Stimulated activated CD4-positive, alpha-beta T cell treated with anti-CD3 and anti-CD28 coated beads, Interleukin-4, amount 100 ng/mL, for 4 hours (primary cell): ENCODE data around the gene SDE2.
A peak's percentile ranks its signal among the peaks of the same experiment; 100 is the strongest.
"Not testable (repeated sequence)": the region's sequence is repeated elsewhere in the genome, so short reads cannot be mapped to it uniquely, and the experiment has no call there.

Experiments
- DNase-seq, 2 experiments: peaks; one replicate each; pipeline ENCODE4 v3.0.0-alpha.2; 2020

Gene SDE2

GRCh38 chr1:225973158-225973557 lies 26.0 kb downstream of the SDE2 start:
- no peak for DNase-seq

DNA sequence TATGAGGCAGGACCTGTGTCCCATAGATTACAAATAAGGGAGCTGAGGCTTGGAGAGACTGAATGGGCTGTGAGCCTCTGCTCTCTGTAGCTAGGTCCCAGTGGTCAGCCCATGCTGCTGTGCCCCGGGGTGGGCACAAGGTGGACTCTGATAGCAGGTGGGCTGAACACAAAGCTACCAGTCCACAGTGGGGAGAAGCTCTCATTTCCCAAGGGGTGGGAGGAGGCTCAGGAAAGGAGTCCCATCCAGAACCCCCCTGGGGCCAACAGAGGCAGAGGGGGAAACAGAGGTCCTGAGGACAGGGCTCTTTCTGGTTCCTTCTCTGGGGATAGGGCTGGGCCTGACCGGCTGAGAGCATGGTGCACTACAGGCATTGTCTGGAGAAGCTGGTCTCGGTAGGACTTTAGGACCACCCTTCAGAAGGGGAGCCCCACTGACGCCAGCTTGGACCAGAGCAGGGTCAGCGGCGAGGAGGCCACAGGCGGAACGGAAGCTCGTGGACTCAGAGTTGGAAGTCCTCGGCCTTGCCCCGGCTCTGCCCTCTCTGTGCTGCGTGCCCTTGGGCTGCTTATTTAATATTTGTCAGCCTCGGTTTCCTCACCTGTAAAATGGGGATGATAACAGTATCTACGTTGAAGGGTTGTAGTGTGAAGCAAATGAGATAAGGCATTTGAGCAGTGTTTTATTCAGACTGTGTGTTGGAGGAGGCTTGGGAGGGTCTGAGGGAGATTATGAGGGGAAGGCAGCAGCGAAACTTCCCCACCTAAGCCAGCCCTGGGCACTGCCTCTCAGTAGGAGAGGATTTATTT lies 26.6 kb downstream of the SDE2 start:
- no peak for DNase-seq

DNA sequence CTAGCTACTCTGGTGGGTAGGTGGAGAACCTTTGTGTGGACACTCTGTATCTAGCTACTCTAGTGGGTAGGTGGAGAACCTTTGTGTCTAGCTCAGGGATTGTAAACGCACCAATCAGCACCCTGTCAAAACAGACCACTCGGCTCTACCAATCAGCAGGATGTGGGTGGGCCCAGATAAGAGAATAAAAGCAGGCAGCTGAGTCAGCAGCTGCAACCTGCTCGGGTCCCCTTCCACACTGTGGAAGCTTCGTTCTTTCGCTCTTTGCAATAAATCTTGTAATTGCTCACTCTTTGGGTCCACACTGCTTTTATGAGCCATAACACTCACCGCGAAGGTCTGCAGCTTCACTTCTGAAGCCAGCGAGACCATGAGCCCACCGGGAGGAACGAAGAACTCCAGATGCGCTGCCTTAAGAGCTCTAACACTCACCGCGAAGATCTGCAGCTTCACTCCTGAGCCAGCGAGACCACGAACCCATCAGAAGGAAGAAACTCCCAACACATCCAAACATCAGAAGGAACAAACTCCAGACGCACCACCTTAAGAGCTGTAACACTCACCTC lies 28.5 kb downstream of the SDE2 start:
- DNase-seq, result not testable (repeated sequence)

GRCh38 chr1:225969751-225970150 lies 29.4 kb downstream of the SDE2 start:
- not testable (repeated sequence) for DNase-seq

- no peak for DNase-seq
Measured at GRCh38 chr1:225965231-225965630, 33.9 kb downstream of the SDE2 start.

DNA sequence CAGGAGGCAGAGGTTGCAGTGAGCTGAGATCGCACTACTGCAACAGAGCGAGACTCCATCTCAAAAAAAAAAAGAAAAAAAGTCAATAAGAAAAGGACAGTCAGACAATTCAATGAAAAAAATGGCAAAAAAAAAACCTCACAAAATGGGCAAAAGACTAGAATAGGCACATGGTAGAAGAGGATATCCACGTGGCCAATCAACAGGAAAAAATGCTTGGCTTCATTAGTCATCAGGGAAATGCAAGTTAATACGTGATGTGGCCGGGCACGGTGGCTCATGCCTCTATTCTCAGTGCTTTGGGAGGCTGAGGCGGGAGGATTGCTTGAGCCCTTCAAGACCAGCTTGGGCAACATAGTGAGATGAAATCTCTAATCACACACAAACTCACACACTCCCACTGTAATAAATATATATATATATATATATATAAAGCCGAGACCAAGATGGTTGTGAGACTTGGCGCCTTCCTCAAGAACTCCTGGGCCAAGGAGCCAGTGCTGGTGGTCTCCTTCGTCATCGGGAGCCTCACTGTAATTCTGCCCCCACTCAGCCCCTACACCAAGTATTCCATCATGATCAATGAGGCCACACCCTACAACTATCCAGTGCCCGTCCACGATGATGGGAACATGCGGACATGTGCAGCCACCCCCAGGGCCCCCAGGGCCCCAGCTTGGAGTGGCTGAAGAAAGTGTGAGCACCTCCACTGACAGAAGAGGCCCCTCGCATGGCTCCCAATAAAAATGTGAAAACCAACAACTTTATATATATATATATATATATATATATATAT lies 35.2 kb downstream of the SDE2 start:
- DNase-seq, result no peak

- DNase-seq, result peak; percentile 27 to 65
Measured at GRCh38 chr1:225962440-225962975, 36.6 kb downstream of the SDE2 start.

- no peak for DNase-seq
Measured at GRCh38 chr1:225961659-225962439, 37.3 kb downstream of the SDE2 start.

DNA sequence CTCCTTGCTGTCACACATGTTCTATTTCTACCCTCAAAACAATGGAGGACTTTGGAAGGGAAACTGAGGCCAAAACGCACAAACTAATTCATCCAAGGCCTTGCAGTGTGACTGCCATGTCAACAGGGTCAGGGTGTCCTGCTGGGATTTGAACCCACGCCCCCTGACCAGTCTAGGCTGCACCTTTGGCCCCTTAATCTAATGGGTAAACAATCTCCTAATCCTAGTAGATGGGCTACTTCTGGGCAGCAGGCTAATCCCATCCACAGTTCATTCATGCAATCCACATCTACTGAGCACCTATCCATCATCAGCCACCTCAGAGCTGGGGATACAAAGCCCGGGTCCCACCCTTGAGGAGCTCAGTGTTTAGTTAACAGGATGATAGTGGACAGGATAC lies 41.1 kb downstream of the SDE2 start:
- DNase-seq, result no peak

DNA sequence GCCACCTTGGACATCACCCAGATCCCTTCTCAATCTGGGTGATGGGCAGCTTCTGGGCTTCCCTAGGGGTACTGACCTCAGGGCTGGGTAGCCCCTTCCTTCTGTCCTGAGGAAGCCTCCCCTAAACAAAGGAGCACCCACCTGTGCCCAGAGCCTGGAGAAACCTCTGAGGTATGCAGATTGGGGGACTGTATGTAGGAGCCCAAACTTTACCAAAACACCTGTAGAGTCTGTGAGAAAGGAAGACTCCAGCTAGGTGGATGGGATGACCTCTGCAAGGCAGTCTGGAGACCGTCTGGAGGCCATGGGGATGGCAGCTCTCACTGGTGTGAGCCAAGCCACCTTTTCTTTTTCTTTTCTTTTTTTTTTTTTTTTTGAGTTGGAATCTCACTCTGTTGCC lies 44.4 kb downstream of the SDE2 start:
- no peak for DNase-seq

DNA sequence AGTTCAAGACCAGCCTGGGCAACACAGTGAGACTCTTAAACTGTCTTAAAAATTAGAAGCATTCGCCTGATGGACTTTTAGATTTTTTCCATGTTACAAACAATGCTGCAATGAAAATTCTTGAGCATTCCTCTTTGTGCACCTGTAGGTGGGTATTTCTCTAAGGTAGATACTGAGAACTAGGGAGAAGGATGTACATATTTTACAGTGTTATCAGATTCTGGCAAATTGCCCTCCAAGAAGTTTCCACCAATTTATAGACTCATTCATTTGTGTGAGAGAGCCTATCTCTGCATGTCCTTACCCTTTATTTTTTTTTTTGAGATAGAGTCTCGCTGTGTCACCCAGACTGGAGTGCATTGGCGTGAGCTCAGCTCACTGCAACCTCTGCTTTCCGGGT lies 45.8 kb downstream of the SDE2 start:
- DNase-seq, result no peak

- DNase-seq, result no peak
Measured at GRCh38 chr1:225950905-225951497, 48.1 kb downstream of the SDE2 start.

DNA sequence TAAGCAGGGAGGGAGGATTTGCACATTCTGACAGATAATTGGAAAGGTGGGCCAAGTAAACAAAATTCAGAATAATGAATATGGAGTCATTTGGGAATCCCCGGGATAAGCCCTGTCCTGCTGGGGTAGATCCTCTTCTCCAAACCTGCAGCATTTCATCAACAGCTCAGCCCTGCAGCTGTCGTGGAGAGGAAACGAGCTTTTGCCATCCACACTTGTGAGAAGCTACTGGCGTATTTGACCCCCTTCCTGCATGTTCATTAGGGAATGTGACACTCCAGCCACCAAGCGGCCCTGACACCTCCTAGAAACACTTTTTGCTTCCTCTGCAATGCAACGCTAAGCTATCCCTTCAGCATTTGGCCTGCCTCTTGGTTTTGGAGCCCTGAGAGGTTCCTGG lies 50.1 kb downstream of the SDE2 start:
- no peak for DNase-seq

- DNase-seq, result no peak
Measured at GRCh38 chr1:225946803-225947202, 52.3 kb downstream of the SDE2 start.

- DNase-seq, result no peak
Measured at GRCh38 chr1:225946082-225946620, 53.0 kb downstream of the SDE2 start.

DNA sequence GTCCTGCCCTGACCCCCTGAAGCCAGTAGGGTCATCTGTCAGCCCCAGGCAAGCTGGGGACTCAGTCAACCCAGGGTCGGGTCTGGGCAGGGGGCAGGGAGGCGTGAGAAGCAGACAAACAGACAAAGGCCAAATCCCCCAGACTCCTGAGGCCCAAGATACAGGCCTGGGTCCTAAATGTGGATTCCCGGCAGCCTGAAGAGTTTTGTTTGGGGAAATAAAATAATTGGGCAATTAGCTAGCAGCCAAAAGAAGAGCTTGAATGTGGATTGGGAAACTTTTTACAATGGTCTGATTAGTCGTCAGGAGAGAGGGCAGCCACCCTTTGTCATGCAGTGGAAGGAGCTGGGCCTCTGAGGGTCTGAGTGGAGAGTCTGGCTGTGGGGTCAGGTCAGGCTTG lies 53.6 kb downstream of the SDE2 start:
- no peak for DNase-seq

- DNase-seq, result no peak
Measured at GRCh38 chr1:225944951-225945350, 54.2 kb downstream of the SDE2 start.

DNA sequence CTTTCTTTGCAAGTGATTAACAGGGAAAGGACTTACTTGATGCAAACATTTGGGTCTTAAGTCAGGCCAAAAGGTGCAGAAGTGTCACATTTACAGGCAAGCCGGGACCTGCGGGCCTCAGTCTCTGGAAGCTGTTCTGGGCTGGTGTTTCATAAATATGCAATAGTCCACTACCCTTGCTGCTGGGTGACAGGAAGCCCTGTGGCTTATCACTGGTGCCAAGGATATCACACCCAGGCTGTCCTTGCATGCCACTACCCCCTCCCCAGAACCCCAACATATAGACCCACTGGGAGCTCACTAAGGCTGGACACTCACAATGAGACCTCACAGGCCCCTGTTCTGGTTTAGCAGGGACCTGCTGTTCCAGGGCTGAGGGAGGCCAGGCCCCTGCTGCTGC lies 54.8 kb downstream of the SDE2 start:
- no peak for DNase-seq

GRCh38 chr1:225943582-225943981 lies 55.6 kb downstream of the SDE2 start:
- no peak for DNase-seq

DNA sequence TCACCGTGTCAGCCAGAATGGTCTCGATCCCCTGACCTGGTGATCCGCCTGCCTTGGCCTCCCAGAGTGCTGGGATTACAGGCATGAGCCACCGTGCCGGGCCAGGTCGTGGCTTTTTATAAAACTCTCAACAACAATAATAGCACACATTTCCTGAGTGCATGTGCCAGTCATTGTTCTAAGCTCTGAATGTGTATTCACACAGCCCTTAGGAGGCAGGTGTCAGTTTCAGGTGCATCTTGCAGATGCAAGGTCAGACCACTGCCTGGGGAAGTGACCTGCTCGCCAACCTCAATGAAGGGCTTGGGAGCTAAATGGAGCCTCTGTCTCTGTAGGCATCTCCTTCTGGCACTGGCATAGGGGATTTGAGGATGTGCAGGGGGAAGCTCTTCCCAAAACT lies 56.6 kb downstream of the SDE2 start:
- DNase-seq, result no peak

DNA sequence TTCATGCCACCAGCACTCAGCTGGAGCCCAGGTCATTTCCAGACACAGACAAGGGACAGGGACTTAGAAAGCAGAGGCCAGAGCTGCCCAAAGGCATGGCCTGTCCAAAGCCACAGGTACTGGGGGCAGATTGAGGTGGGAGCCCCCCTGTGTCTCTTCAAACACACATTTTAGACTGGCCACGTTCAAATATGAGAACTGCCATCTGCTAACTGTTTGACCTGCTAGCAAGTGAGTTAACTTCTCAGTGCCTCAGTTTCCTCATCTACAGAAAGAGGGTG lies 57.3 kb downstream of the SDE2 start:
- no peak for DNase-seq

DNA sequence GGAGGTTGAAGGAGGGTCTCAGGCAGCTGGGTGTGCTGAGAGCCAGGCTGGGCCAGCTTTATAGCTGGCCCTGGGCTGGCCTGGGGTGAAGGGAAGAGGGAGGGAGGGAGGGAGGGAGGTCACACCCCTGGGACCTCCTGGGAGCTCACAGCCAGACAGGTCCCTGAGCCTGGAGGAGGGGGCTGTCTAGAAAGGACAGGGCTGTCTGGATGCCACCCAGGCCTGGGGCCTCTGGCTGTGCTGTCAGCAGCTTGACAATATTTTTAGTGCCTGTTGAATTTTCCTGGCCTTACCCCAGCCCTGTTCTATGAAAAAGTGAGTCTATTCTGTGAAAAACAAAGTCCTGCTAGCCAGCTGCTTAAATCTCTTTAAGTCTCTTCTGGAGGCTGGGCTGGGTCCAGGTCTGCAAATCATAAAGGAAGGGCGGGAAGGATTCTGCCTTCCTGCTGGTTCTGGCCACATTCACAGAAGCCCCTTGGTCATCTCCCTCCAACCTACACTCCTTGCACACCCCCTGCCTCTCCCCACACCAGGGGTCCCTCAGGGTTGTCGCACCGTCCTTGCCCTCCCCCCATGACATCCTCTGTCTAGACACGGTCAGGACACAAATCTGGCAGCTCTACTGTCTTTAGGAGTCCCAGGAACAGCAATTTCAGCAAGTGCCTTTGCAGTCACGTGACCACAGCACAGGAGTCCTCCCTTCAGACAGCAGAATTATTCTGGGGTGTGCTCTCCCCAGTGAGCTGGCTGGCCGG lies 57.8 kb downstream of the SDE2 start, which contains the start of gene LEFTY2:
TSS of gene LEFTY2 (minus strand) at position 34 of the 755 bp plus-strand sequence. CDS start 80 bp downstream, outside the sequence.
- DNase-seq, result no peak
